HG03108 (cell line): ENCODE data around the gene IGSF23.

ENCODE experiments used
- ATAC-seq: cut with Tn5 transposase; IDR thresholded peaks from one replicate; pipeline ENCODE4 v1.9.1; 2021; ENCODE audit warnings: moderate library complexity; ENCODE audit not compliant: unreplicated experiment

Gene IGSF23

GRCh38 chr19:44613295-44614178 lies at the start of gene IGSF23:
IGSF23 (plus strand) TSS chr19:44613563; CDS start chr19:44613646, 83 bp downstream.
- ATAC-seq: no peak

GRCh38 chr19:44566984-44567383 lies 46.4 kb upstream of the IGSF23 start:
- no peak for ATAC-seq

GRCh38 chr19:44567745-44568144 lies 45.6 kb upstream of the IGSF23 start:
- ATAC-seq: no peak

GRCh38 chr19:44570603-44570983 lies 42.8 kb upstream of the IGSF23 start:
- no peak for ATAC-seq

GRCh38 chr19:44570984-44571684 lies 42.2 kb upstream of the IGSF23 start:
- ATAC-seq: no peak

GRCh38 chr19:44571830-44572580 lies 41.4 kb upstream of the IGSF23 start:
- no peak for ATAC-seq

GRCh38 chr19:44572581-44572900 lies 40.8 kb upstream of the IGSF23 start:
- ATAC-seq: no peak

GRCh38 chr19:44573183-44573582 lies 40.2 kb upstream of the IGSF23 start:
- ATAC-seq: no peak

- ATAC-seq: no peak
Measured at GRCh38 chr19:44573627-44574026, 39.7 kb upstream of the IGSF23 start.

GRCh38 chr19:44574186-44574950 lies 39.0 kb upstream of the IGSF23 start:
- ATAC-seq: no peak

- ATAC-seq: no peak
Measured at GRCh38 chr19:44575116-44575700, 38.2 kb upstream of the IGSF23 start.

- no peak for ATAC-seq
Measured at GRCh38 chr19:44576843-44577565, 36.4 kb upstream of the IGSF23 start.

GRCh38 chr19:44577566-44577874 lies 35.8 kb upstream of the IGSF23 start:
- no peak for ATAC-seq

- ATAC-seq: no peak
Measured at GRCh38 chr19:44579663-44580365, 33.5 kb upstream of the IGSF23 start.

- ATAC-seq: no peak
Measured at GRCh38 chr19:44580366-44580895, 32.9 kb upstream of the IGSF23 start.

- ATAC-seq: no peak
Measured at GRCh38 chr19:44581288-44581687, 32.1 kb upstream of the IGSF23 start.

GRCh38 chr19:44582581-44583265 lies 30.6 kb upstream of the IGSF23 start:
- no peak for ATAC-seq

GRCh38 chr19:44585371-44586133 lies 27.8 kb upstream of the IGSF23 start:
- ATAC-seq: no peak
